Measurements from ENCODE around the gene PHACTR3.

Gene PHACTR3

GRCh38 chr20:59774921-59775686 lies 170.8 kb downstream of the PHACTR3 start:
- H3K9me3 ChIP-seq (ENCODE audit: low read length), result no peaks in the 10 kb centered on the region
- no peak overlapping the region for H3K9ac ChIP-seq (ENCODE audit: low read length)
- H3K36me3 ChIP-seq (ENCODE audit: insufficient read depth, low read length), result no peaks in the 10 kb centered on the region
- H4K20me1 ChIP-seq (ENCODE audit: insufficient read depth, low read length), result no peaks in the 10 kb centered on the region
- H3K9me2 ChIP-seq (ENCODE audit: low read depth, low read length), result no peaks in the 10 kb centered on the region
- no peaks in the 10 kb centered on the region for H3F3A ChIP-seq (ENCODE audit: insufficient read depth, low read length)
- TF ChIP-seq EZH2 (IDR thresholded peaks at IDR 0.05; ENCODE audit: borderline replicate concordance, low read length) (no peak), CTCF (IDR thresholded peaks at IDR 0.05; ENCODE audit: low read length) (no peak)
- no peak overlapping the region for H3K4me3 ChIP-seq (ENCODE audit: low read depth, low read length, poor library complexity, severe bottlenecking)
- H3K79me2 ChIP-seq (ENCODE audit: insufficient read depth, low read length), result no peaks in the 10 kb centered on the region
- H3K4me2 ChIP-seq (ENCODE audit: low read length), result no peak overlapping the region
- H3K27ac ChIP-seq (ENCODE audit: low read depth, low read length, poor library complexity, severe bottlenecking), result no peak overlapping the region
- no peak overlapping the region for H2AFZ ChIP-seq (ENCODE audit: low read length)
- H3K4me1 ChIP-seq (ENCODE audit: insufficient read depth, low read length, severe bottlenecking), result no peaks in the 10 kb centered on the region
- no peaks in the 10 kb centered on the region for H3K27me3 ChIP-seq (ENCODE audit: insufficient read depth, low read length)

DNA sequence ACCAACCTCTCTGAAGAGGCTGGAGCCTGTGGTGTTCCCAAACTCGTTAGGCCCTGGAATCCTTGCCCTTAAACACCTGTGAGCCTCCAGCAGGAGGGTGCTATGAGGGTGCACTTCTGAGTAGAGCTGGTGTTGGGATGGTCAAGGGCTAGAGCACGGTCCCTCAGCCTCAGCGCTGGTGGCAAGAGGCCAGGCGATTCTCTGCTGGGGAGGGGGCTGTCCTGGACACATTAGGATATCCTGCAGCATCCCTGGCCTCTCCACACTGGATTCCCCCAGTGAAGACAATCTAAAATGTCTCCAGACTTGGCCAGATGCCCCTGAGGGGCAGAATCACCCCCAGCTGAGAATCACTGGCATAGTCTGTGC lies 171.3 kb downstream of the PHACTR3 start:
- Histone ChIP-seq H3K36me3 (ENCODE audit: insufficient read depth, low read length) (no peaks in the 10 kb centered on the region), H3K9ac (ENCODE audit: low read length) (no peak overlapping the region), H3K27ac (ENCODE audit: low read depth, low read length, poor library complexity, severe bottlenecking) (no peak overlapping the region), H4K20me1 (ENCODE audit: insufficient read depth, low read length) (no peaks in the 10 kb centered on the region), H3K9me3 (ENCODE audit: low read length) (no peaks in the 10 kb centered on the region), H3K4me3 (ENCODE audit: low read depth, low read length, poor library complexity, severe bottlenecking) (no peak overlapping the region), H3K27me3 (ENCODE audit: insufficient read depth, low read length) (no peaks in the 10 kb centered on the region), H2AFZ (ENCODE audit: low read length) (no peak overlapping the region), H3K4me1 (ENCODE audit: insufficient read depth, low read length, severe bottlenecking) (no peaks in the 10 kb centered on the region), H3F3A (ENCODE audit: insufficient read depth, low read length) (no peaks in the 10 kb centered on the region), H3K4me2 (ENCODE audit: low read length) (no peak overlapping the region), H3K79me2 (ENCODE audit: insufficient read depth, low read length) (no peaks in the 10 kb centered on the region), H3K9me2 (ENCODE audit: low read depth, low read length) (no peaks in the 10 kb centered on the region)
- TF ChIP-seq CTCF (IDR thresholded peaks at IDR 0.05; ENCODE audit: low read length), result no peak
- no peak for TF ChIP-seq EZH2 (IDR thresholded peaks at IDR 0.05; ENCODE audit: borderline replicate concordance, low read length)

DNA sequence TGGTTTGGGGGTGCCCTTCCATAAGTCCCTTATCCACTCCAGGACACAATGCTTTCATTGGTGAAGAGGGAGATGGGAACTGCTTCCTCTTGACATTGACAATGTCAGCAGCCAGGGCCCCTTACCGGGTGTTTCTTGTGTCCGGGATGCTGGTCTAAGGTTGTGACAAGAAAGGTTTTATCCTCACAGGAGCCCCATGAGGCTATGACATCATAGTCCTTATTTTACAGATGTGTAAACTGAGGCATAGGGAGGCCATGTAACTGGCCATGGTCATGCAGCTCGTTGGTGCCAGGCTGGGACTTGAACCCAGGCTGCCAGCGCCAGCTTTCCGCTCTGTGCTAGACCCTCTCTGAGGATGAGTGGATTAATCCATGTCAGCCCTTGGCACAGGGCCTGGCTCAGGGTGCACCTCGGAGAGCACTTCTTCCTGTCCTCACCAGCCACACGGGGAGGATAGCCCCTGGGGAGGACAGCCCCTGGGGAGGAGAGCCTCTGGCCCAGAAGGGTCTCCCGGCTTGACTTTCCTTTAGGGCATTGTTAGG lies 171.8 kb downstream of the PHACTR3 start:
- Histone ChIP-seq H3K27ac (ENCODE audit: low read depth, low read length, poor library complexity, severe bottlenecking) (no peak overlapping the region), H3F3A (ENCODE audit: insufficient read depth, low read length) (no peaks in the 10 kb centered on the region), H3K9me2 (ENCODE audit: low read depth, low read length) (no peaks in the 10 kb centered on the region), H3K79me2 (ENCODE audit: insufficient read depth, low read length) (no peaks in the 10 kb centered on the region), H3K4me2 (ENCODE audit: low read length) (no peak overlapping the region), H4K20me1 (ENCODE audit: insufficient read depth, low read length) (no peaks in the 10 kb centered on the region), H3K9ac (ENCODE audit: low read length) (no peak overlapping the region), H3K27me3 (ENCODE audit: insufficient read depth, low read length) (no peaks in the 10 kb centered on the region), H2AFZ (ENCODE audit: low read length) (no peak overlapping the region), H3K4me3 (ENCODE audit: low read depth, low read length, poor library complexity, severe bottlenecking) (no peak overlapping the region), H3K4me1 (ENCODE audit: insufficient read depth, low read length, severe bottlenecking) (no peaks in the 10 kb centered on the region), H3K36me3 (ENCODE audit: insufficient read depth, low read length) (no peaks in the 10 kb centered on the region), H3K9me3 (ENCODE audit: low read length) (no peaks in the 10 kb centered on the region)
- no peak for TF ChIP-seq EZH2 (IDR thresholded peaks at IDR 0.05; ENCODE audit: borderline replicate concordance, low read length)
- no peak for TF ChIP-seq CTCF (IDR thresholded peaks at IDR 0.05; ENCODE audit: low read length)

Data from OCI-LY1 (cell line).